NB4 (cell line): ENCODE results near the gene FGF18.

Source experiments
- DNase-seq: peaks from one replicate; pipeline ENCODE4 v3.0.0; 2010; ENCODE audit warnings: low read depth
- H3K4me3 ChIP-seq: one replicate; pipeline ENCODE4 v1.5.1; 2011; ENCODE audit warnings: mild to moderate bottlenecking, low read depth, low read length, moderate library complexity
- CTCF ChIP-seq: IDR thresholded peaks from one replicate; pipeline ENCODE4 v1.5.1; 2012; ENCODE audit warnings: low read depth, low read length
- MAX ChIP-seq: IDR thresholded peaks from 2 replicates; pipeline ENCODE4 v1.6.1; 2011; ENCODE audit warnings: low read depth, low read length
- MYC ChIP-seq: IDR thresholded peaks from 2 replicates; pipeline ENCODE4 v1.6.1; 2011; ENCODE audit warnings: low read depth, low read length
- POLR2A ChIP-seq: IDR thresholded peaks from 2 replicates; pipeline ENCODE4 v1.6.1; 2011; ENCODE audit warnings: mild to moderate bottlenecking; ENCODE audit not compliant: insufficient read length; ENCODE audit errors: extremely low read depth

FGF18 gene

GRCh38 chr5:171453056-171453725 lies 33.7 kb downstream of the FGF18 start:
- no peak overlapping the region for H3K4me3 ChIP-seq
- no peak for DNase-seq
- TF ChIP-seq CTCF (no peak), POLR2A (no peak), MYC (no peak), MAX (no peak)

GRCh38 chr5:171453988-171454387 lies 34.5 kb downstream of the FGF18 start:
- no peak overlapping the region for H3K4me3 ChIP-seq
- no peak for DNase-seq
- no peak for TF ChIP-seq POLR2A
- no peak for TF ChIP-seq MAX
- no peak for TF ChIP-seq CTCF
- TF ChIP-seq MYC, result no peak

GRCh38 chr5:171454549-171454948 lies 35.1 kb downstream of the FGF18 start:
- no peak for TF ChIP-seq MYC
- no peak for TF ChIP-seq CTCF
- TF ChIP-seq MAX, result no peak
- TF ChIP-seq POLR2A, result no peak
- no peak overlapping the region for H3K4me3 ChIP-seq
- DNase-seq, result no peak

GRCh38 chr5:171455522-171455921 lies 36.1 kb downstream of the FGF18 start:
- DNase-seq, result no peak
- TF ChIP-seq POLR2A (no peak), MYC (no peak), MAX (no peak), CTCF (no peak)

GRCh38 chr5:171457208-171457981 lies 37.9 kb downstream of the FGF18 start:
- DNase-seq, result no peak
- TF ChIP-seq MAX (no peak), MYC (no peak), CTCF (no peak), POLR2A (no peak)
- no peak overlapping the region for H3K4me3 ChIP-seq

More at GRCh38 chr5:171455522-171455921, 36.1 kb downstream of the FGF18 start:
- no peak overlapping the region for H3K4me3 ChIP-seq
